ENCODE data around the gene SHISA9. TPM values are rescaled to one million over a fixed set of nuclear protein-coding genes. Genes with fewer than 3 reads are reported as not detected.

SHISA9 gene
- total and polyA plus RNA-seq, 2 of the 4 experiments (the other 2 are of a cell fraction): under 0.01 TPM; not detected in 1

DNA sequence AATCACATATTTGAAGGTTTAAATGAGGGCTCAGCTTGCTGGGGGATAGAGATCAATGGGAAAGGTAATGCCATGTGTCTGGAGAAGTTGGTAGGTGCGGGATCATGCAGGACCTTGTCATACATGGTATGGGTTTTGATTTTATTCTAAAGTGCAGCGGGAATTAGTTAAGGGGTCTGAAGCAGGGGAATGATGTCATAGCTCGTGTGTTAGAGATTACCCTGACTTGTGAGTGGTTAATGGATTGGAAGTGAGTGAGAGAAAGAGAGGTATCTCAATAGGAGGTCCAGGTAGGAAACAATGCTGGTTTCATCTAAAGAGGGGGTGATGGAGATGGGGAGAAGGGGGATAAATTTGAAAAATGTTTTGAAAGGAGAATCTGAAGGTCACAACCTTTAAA, 280.0 kb downstream of the SHISA9 start:
- Histone ChIP-seq H2BK5ac (ENCODE audit: low read depth, low read length, poor library complexity, severe bottlenecking) (no peak overlapping the region), H2BK20ac (ENCODE audit: low read depth, low read length) (no peak overlapping the region), H3K9me1 (ENCODE audit: insufficient read depth, low read length) (no peaks in the 10 kb centered on the region), H2AK5ac (ENCODE audit: low read depth, low read length) (no peak overlapping the region), H3K14ac (replicated peaks; ENCODE audit: low read depth, low read length) (no peak overlapping the region), H3K79me1 (ENCODE audit: low read depth in 1 of 2, low read length in 2 of 2) (no peaks in the 10 kb centered on the region), H2AFZ (replicated peaks; ENCODE audit: low read length, poor library complexity) (no peak overlapping the region), H3K9ac (ENCODE audit: low read depth, low read length) (no peak overlapping the region), H4K5ac (ENCODE audit: low read depth, low read length) (no peak overlapping the region), H3K4me1 (ENCODE audit: control insufficient read depth, insufficient read depth, low read length) (no peaks in the 10 kb centered on the region), H3K18ac (ENCODE audit: low read depth, low read length) (no peak overlapping the region), H3K9me3 (ENCODE audit: control insufficient read depth, insufficient read depth, low read length) (peaks cover 8% of the 10 kb centered on the region; the same call in 1 of the 2 replicates), H3K27me3 (ENCODE audit: control insufficient read depth, insufficient read depth, low read length) (no peaks in the 10 kb centered on the region), H2BK120ac (ENCODE audit: low read depth, low read length) (no peak overlapping the region), H3K36me3 (ENCODE audit: control insufficient read depth, insufficient read depth, low read length) (no peaks in the 10 kb centered on the region), H4K8ac (ENCODE audit: low read depth in 2 of 2, low read length in 2 of 2) (no peak overlapping the region), H3K4ac (ENCODE audit: low read depth, low read length) (no peak overlapping the region), H4K91ac (ENCODE audit: insufficient read depth, low read depth, low read length) (no peak overlapping the region), H2BK15ac (ENCODE audit: low read depth, low read length) (no peak overlapping the region), H3K23ac (ENCODE audit: low read depth, low read length) (no peak overlapping the region), H4K20me1 (ENCODE audit: insufficient read depth, low read length) (no peaks in the 10 kb centered on the region), H3K56ac (ENCODE audit: extremely low read depth, insufficient read depth, low read length) (no peak overlapping the region), H2AK9ac (replicated peaks; ENCODE audit: low read depth, low read length, poor library complexity) (no peak overlapping the region), H3K27ac (ENCODE audit: insufficient read depth, low read length) (no peak overlapping the region), H3K4me3 (ENCODE audit: insufficient read depth, low read depth, low read length) (no peak overlapping the region), H3K4me2 (ENCODE audit: low read depth, low read length) (no peak overlapping the region)
- no TSS peak for BruUV-seq (replicated peaks)
- CTCF ChIA-PET: no interaction called here
- TF ChIP-seq, protein P1, sequence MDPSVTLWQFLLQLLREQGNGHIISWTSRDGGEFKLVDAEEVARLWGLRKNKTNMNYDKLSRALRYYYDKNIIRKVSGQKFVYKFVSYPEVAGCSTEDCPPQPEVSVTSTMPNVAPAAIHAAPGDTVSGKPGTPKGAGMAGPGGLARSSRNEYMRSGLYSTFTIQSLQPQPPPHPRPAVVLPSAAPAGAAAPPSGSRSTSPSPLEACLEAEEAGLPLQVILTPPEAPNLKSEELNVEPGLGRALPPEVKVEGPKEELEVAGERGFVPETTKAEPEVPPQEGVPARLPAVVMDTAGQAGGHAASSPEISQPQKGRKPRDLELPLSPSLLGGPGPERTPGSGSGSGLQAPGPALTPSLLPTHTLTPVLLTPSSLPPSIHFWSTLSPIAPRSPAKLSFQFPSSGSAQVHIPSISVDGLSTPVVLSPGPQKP (IDR thresholded peaks at IDR 0.05; ENCODE audit: borderline replicate concordance, low read depth, low read length): no peak
- TF ChIP-seq MXI1 (IDR thresholded peaks at IDR 0.05; ENCODE audit: borderline replicate concordance, low read depth, low read length) (no peak), RFX5 (IDR thresholded peaks at IDR 0.05; ENCODE audit: low read depth, low read length) (no peak), POLR2A (IDR thresholded peaks at IDR 0.05; ENCODE audit: low read depth, low read length) (no peak), MAZ (IDR thresholded peaks at IDR 0.05; ENCODE audit: borderline replicate concordance, low read depth, low read length) (no peak), BHLHE40 (IDR thresholded peaks at IDR 0.05; ENCODE audit: low read depth, low read length) (no peak), CHD1 (IDR thresholded peaks at IDR 0.05; ENCODE audit: low read depth, low read length) (no peak), NFE2L2 (IDR thresholded peaks at IDR 0.05; ENCODE audit: low read depth, low read length) (no peak), MAFK (IDR thresholded peaks at IDR 0.05; ENCODE audit: low read depth, low read length) (no peak), RCOR1 (IDR thresholded peaks at IDR 0.05; ENCODE audit: insufficient replicate concordance, low read length) (no peak), RAD21 (IDR thresholded peaks at IDR 0.05; ENCODE audit: low read length) (no peak), CEBPB (IDR thresholded peaks at IDR 0.05; ENCODE audit: low read depth, low read length) (no peak), FOS (IDR thresholded peaks at IDR 0.05; ENCODE audit: low read depth, low read length) (no peak)
- in situ Hi-C loops (cut with MboI; ENCODE audit: low sequenced_read_pairs) (no loop called here), dilution Hi-C loops (cut with HindIII; ENCODE audit: low sequenced_read_pairs, unreplicated experiment) (no loop called here), intact Hi-C loops (cut with micrococcal nuclease) (no loop called here)
- ATAC-seq (ENCODE audit: low read depth): no peak
- 38% methylated on average over 3 of the region's 3 CpGs; no CpG with 5 or more reads in 1 of the 2 experiments for WGBS, 2 experiments (ENCODE audit: extremely low coverage in 2 of 2, insufficient read length in 1 of 2)
- POLR2A ChIA-PET (ENCODE audit: unreplicated experiment): no interaction called here
- no peak for DNase-seq
